IMR-90 (cell line): ENCODE results near the gene ESPL1. TPM values are rescaled to one million over a fixed set of nuclear protein-coding genes. Genes with fewer than 3 reads are reported as not detected.
A peak's percentile ranks its signal among the peaks of the same experiment; 100 is the strongest.

ENCODE experiments used
- ATAC-seq: fragments of 200-7000 bp; cut with Tn5 transposase; 2 replicates; pipeline ENCODE4 v1.9.1; 2020; ENCODE audit warnings: low read depth, mild to moderate bottlenecking, moderate library complexity
- BruUV-seq: library from RNA; stranded (reverse); fragments of 400-500 nt; replicated peaks from 2 replicates; lab custom pipeline; 2021; lab: Mats Ljungman, UMichigan
- CTCF ChIA-PET: fragments of 300-600 bp; formaldehyde crosslinking; extraction: SDS; loops from one replicate; lab custom pipeline; 2021; ENCODE audit warnings: antibody characterized with exemption; lab: Yijun Ruan, JAX
- POLR2A ChIA-PET: fragments of 300-600 bp; sonication (Branson Sonifier 250); formaldehyde crosslinking; loops from one replicate; lab custom pipeline; 2022; ENCODE audit warnings: antibody characterized with exemption; ENCODE audit not compliant: unreplicated experiment; lab: Charles Lee
- DNase-seq: peaks from one replicate; pipeline ENCODE4 v3.0.0; 2013
- H2AFZ ChIP-seq: replicated peaks from 2 replicates; pipeline ENCODE3; 2013; ENCODE audit warnings: low read length, mild to moderate bottlenecking; ENCODE audit not compliant: poor library complexity
- H2AK5ac ChIP-seq: 2 replicates; pipeline ENCODE4 v1.6.1; 2013; ENCODE audit warnings: low read depth, low read length, inconsistent platforms
- H2AK9ac ChIP-seq: replicated peaks from 2 replicates; pipeline ENCODE3; 2013; ENCODE audit warnings: mild to moderate bottlenecking, low read depth, low read length, moderate library complexity; ENCODE audit not compliant: poor library complexity
- H2BK120ac ChIP-seq: 2 replicates; pipeline ENCODE4 v1.6.1; 2013; ENCODE audit warnings: low read depth, low read length, inconsistent platforms
- H2BK15ac ChIP-seq: 3 replicates; pipeline ENCODE4 v1.6.1; 2013; ENCODE audit warnings: low read depth, low read length, inconsistent platforms
- H2BK20ac ChIP-seq: 2 replicates; pipeline ENCODE4 v1.6.1; 2013; ENCODE audit warnings: low read depth, mild to moderate bottlenecking, inconsistent platforms, low read length, moderate library complexity
- H2BK5ac ChIP-seq: 2 replicates; pipeline ENCODE4 v1.6.1; 2013; ENCODE audit warnings: mild to moderate bottlenecking, low read depth, low read length, inconsistent platforms; ENCODE audit not compliant: poor library complexity, severe bottlenecking
- H3K14ac ChIP-seq: replicated peaks from 2 replicates; pipeline ENCODE4 v1.6.1; 2013; ENCODE audit warnings: low read depth, low read length, inconsistent platforms
- H3K18ac ChIP-seq: 2 replicates; pipeline ENCODE4 v1.6.1; 2013; ENCODE audit warnings: low read depth, low read length, control low read depth
- H3K23ac ChIP-seq: 2 replicates; pipeline ENCODE4 v1.6.1; 2013; ENCODE audit warnings: low read depth, low read length, inconsistent platforms
- H3K27ac ChIP-seq: 2 replicates; pipeline ENCODE4 v1.5.1; 2013; ENCODE audit warnings: mild to moderate bottlenecking, control low read depth, low read length; ENCODE audit not compliant: insufficient read depth
- H3K27me3 ChIP-seq: 2 replicates; pipeline ENCODE4 v1.6.1; 2013; ENCODE audit warnings: low read length; ENCODE audit not compliant: control insufficient read depth, insufficient read depth
- H3K36me3 ChIP-seq: 2 replicates; pipeline ENCODE4 v1.6.1; 2013; ENCODE audit warnings: low read length, mixed read lengths; ENCODE audit not compliant: control insufficient read depth, insufficient read depth
- H3K4ac ChIP-seq: 2 replicates; pipeline ENCODE4 v1.6.1; 2013; ENCODE audit warnings: low read depth, low read length, inconsistent platforms
- H3K4me1 ChIP-seq: 2 replicates; pipeline ENCODE4 v1.6.1; 2013; ENCODE audit warnings: low read length, mixed read lengths; ENCODE audit not compliant: control insufficient read depth, insufficient read depth
- H3K4me2 ChIP-seq: 2 replicates; pipeline ENCODE4 v1.6.1; 2013; ENCODE audit warnings: low read depth, mild to moderate bottlenecking, control low read depth, low read length, moderate library complexity
- H3K4me3 ChIP-seq: 2 replicates; pipeline ENCODE4 v1.5.1; 2013; ENCODE audit warnings: low read depth, mild to moderate bottlenecking, control low read depth, low read length, moderate library complexity; ENCODE audit not compliant: insufficient read depth
- H3K56ac ChIP-seq: 2 replicates; pipeline ENCODE4 v1.6.1; 2013; ENCODE audit warnings: low read length, inconsistent platforms; ENCODE audit not compliant: insufficient read depth; ENCODE audit errors: extremely low read depth
- H3K79me1 ChIP-seq, 2 experiments: 2 replicates each; pipeline ENCODE4 v1.6.1; 2013; ENCODE audit warnings: low read length in 2 of 2, inconsistent platforms in 1 of 2, low read depth in 1 of 2
- H3K9ac ChIP-seq: 2 replicates; pipeline ENCODE4 v1.6.1; 2013; ENCODE audit warnings: low read depth, low read length, control low read depth
- H3K9me1 ChIP-seq: 2 replicates; pipeline ENCODE4 v1.6.1; 2013; ENCODE audit warnings: low read length, inconsistent platforms; ENCODE audit not compliant: insufficient read depth
- H3K9me3 ChIP-seq: 2 replicates; pipeline ENCODE4 v1.6.1; 2013; ENCODE audit warnings: low read length; ENCODE audit not compliant: control insufficient read depth, insufficient read depth
- H4K20me1 ChIP-seq: 2 replicates; pipeline ENCODE4 v1.6.1; 2013; ENCODE audit warnings: low read length, inconsistent platforms; ENCODE audit not compliant: insufficient read depth
- H4K5ac ChIP-seq: 2 replicates; pipeline ENCODE4 v1.6.1; 2013; ENCODE audit warnings: mild to moderate bottlenecking, low read depth, low read length, control low read depth
- H4K8ac ChIP-seq, 2 experiments: 2 replicates each; pipeline ENCODE4 v1.6.1; 2013; ENCODE audit warnings: low read depth in 2 of 2, low read length in 2 of 2, control low read depth in 1 of 2, inconsistent platforms in 1 of 2
- H4K91ac ChIP-seq: 2 replicates; pipeline ENCODE4 v1.6.1; 2013; ENCODE audit warnings: low read depth, low read length, inconsistent platforms; ENCODE audit not compliant: insufficient read depth
- BHLHE40 ChIP-seq: fragments of 150-350 bp; IDR thresholded peaks from 2 replicates; pipeline ENCODE4 v1.6.1; 2016; ENCODE audit warnings: mild to moderate bottlenecking, low read depth, low read length
- CEBPB ChIP-seq: IDR thresholded peaks from 2 replicates; pipeline ENCODE4 v1.6.1; 2012; ENCODE audit warnings: low read depth, low read length, improper control_type of control experiment
- ELK1 ChIP-seq: fragments of 150-350 bp; IDR thresholded peaks from 2 replicates; pipeline ENCODE4 v1.6.1; 2016; ENCODE audit warnings: low read depth, mild to moderate bottlenecking, low read length, moderate library complexity, borderline replicate concordance
- MAFK ChIP-seq: IDR thresholded peaks from 2 replicates; pipeline ENCODE4 v1.6.1; 2012; ENCODE audit warnings: low read depth, low read length, improper control_type of control experiment
- MXI1 ChIP-seq: IDR thresholded peaks from 2 replicates; pipeline ENCODE4 v1.6.1; 2012; ENCODE audit warnings: low read depth, mild to moderate bottlenecking, low read length, moderate library complexity, borderline replicate concordance
- NFE2L2 ChIP-seq: fragments of 150-350 bp; IDR thresholded peaks from 2 replicates; pipeline ENCODE4 v1.6.1; 2016; ENCODE audit warnings: low read depth, mild to moderate bottlenecking, low read length
- RAD21 ChIP-seq: IDR thresholded peaks from 2 replicates; pipeline ENCODE4 v1.6.1; 2012; ENCODE audit warnings: low read length, improper control_type of control experiment
- RCOR1 ChIP-seq: IDR thresholded peaks from 2 replicates; pipeline ENCODE4 v1.6.1; 2012; ENCODE audit warnings: mild to moderate bottlenecking, low read length, improper control_type of control experiment; ENCODE audit not compliant: insufficient replicate concordance
- USF2 ChIP-seq: fragments of 150-350 bp; IDR thresholded peaks from 2 replicates; pipeline ENCODE4 v1.6.1; 2017; ENCODE audit warnings: mild to moderate bottlenecking, antibody characterized with exemption, low read length, low read depth
- WGBS, 2 experiments: methylation state at CpG; one replicate each; pipeline versions ENCODE4 v1.1.5 to v1.1.7; 2013; ENCODE audit warnings: missing lambda C conversion rate in 2 of 2; ENCODE audit not compliant: insufficient read length in 1 of 2; ENCODE audit errors: extremely low coverage in 2 of 2; 5-methylcytosine and 5-hydroxymethylcytosine counted together
- dilution Hi-C: fragments of 300-500 bp; cut with HindIII; formaldehyde crosslinking; loops from one replicate; pipeline ENCODE4 v1.14.3; 2018; ENCODE audit warnings: low sequenced_read_pairs; ENCODE audit not compliant: unreplicated experiment
- in situ Hi-C: fragments of 300-500 bp; cut with MboI; formaldehyde crosslinking; loops from 3 replicates; pipeline ENCODE4 v1.14.3; 2019; ENCODE audit warnings: low sequenced_read_pairs, inconsistent platforms, mixed read lengths
- intact Hi-C: fragments of 100-400 bp; cut with micrococcal nuclease; formaldehyde crosslinking; loops from 2 replicates; pipeline ENCODE4 v1.10.0; 2022
- polyA plus RNA-seq, 3 experiments: library from polyadenylated mRNA; depleted of rRNA; stranded (reverse); fragments of >200 nt; gene quantifications; 2 replicates each; pipeline ENCODE4 v1.2.3, GENCODE V29; 2012; ENCODE audit warnings: low replicate concordance in 1 of 3
- total RNA-seq: library from RNA; depleted of rRNA; stranded (reverse); fragments of >200 nt; gene quantifications from 2 replicates; pipeline ENCODE4 v1.2.3, GENCODE V29; 2012

Gene ESPL1
- total and polyA plus RNA-seq, 2 of the 4 experiments (the other 2 are of a cell fraction): 6.5 to 9.2 TPM

GRCh38 chr12:53289891-53290290 is 21.8 kb downstream of the ESPL1 start:
- TF ChIP-seq RCOR1 (no peak), USF2 (no peak), BHLHE40 (no peak), CEBPB (no peak), MAFK (no peak), NFE2L2 (no peak), MXI1 (no peak), RAD21 (no peak), ELK1 (no peak)
- ATAC-seq: peak; percentile 45; the same call in 1 of the 2 replicates
- peak overlapping the region; percentile 16; the same call in 1 of the 2 replicates for H2BK20ac ChIP-seq
- H3K23ac ChIP-seq: peak overlapping the region; percentile 5
- H3K18ac ChIP-seq: peak overlapping the region; percentile 61; the same call in 1 of the 2 replicates
- no peak overlapping the region for H3K56ac ChIP-seq
- peak; percentile 52 for DNase-seq
- peaks cover 22% of the 10 kb centered on the region for H3K4me1 ChIP-seq
- dilution Hi-C loops (no loop called here), in situ Hi-C loops (loop anchor here (5.0 kb wide), 1 partner anchor 78 kb away; no protein-coding TSS in a partner anchor), intact Hi-C loops (no loop called here)
- no TSS peak for BruUV-seq
- peak overlapping the region; percentile 61 for H3K4ac ChIP-seq
- CTCF ChIA-PET: interaction anchor here (1.9 kb wide), 1 partner anchor 76 kb away, joined by 6 read pairs; no protein-coding TSS in a partner anchor
- H3K36me3 ChIP-seq: no peaks in the 10 kb centered on the region; the same call in none of the 2 replicates
- H2BK5ac ChIP-seq: peak overlapping the region; percentile 80
- peak overlapping the region; percentile 63 for H2AFZ ChIP-seq
- H2AK5ac ChIP-seq: peak overlapping the region; percentile 46
- peak overlapping the region; percentile 43 for H2BK120ac ChIP-seq
- H4K91ac ChIP-seq: peak overlapping the region; percentile 21
- H3K9me1 ChIP-seq: peaks cover 10% of the 10 kb centered on the region; the same call in 1 of the 2 replicates
- peak overlapping the region; percentile 41 for H3K14ac ChIP-seq
- H3K9me3 ChIP-seq: no peaks in the 10 kb centered on the region
- peak overlapping the region; percentile 5; the same call in 1 of the 2 replicates for H3K4me2 ChIP-seq
- peak overlapping the region; percentile 5 for H2AK9ac ChIP-seq
- H3K27me3 ChIP-seq: no peaks in the 10 kb centered on the region
- WGBS, 2 experiments: 30% methylated on average over 2 of the region's 4 CpGs; no CpG with 5 or more reads in 1 of the 2 experiments
- H3K79me1 ChIP-seq: peaks cover 0 to 28% of the 10 kb centered on the region in 2 experiments; a peak in 2 of 4 replicates
- no peak overlapping the region for H3K9ac ChIP-seq
- peak overlapping the region; percentile 4; the same call in 1 of the 2 replicates for H3K27ac ChIP-seq
- no peaks in the 10 kb centered on the region for H4K20me1 ChIP-seq
- peak overlapping the region; percentile 78; the same call in 1 of the 2 replicates for H4K5ac ChIP-seq
- POLR2A ChIA-PET: no interaction called here
- H2BK15ac ChIP-seq: no peak overlapping the region; the same call in 2 of the 3 replicates
- H4K8ac ChIP-seq: peak overlapping the region in 1 of 2 experiments; percentile 48; a peak in 2 of 4 replicates
- no peak overlapping the region for H3K4me3 ChIP-seq
